HepG2 (cell line): ENCODE measurements around the gene AFAP1L2. TPM values are rescaled to one million over a fixed set of nuclear protein-coding genes. Genes with fewer than 3 reads are reported as not detected.
A peak's percentile ranks its signal among the peaks of the same experiment; 100 is the strongest.

Source experiments
- ATAC-seq: fragments of 200-7000 bp; cut with Tn5 transposase; 3 replicates; pipeline ENCODE4 v1.9.1; 2020; ENCODE audit warnings: mild to moderate bottlenecking, moderate library complexity
- BruUV-seq: library from RNA; stranded (reverse); fragments of 400-500 nt; replicated peaks from 2 replicates; lab custom pipeline; 2021; lab: Mats Ljungman, UMichigan
- CTCF ChIA-PET: fragments of 300-600 bp; formaldehyde crosslinking; extraction: SDS; loops from one replicate; lab custom pipeline; 2021; ENCODE audit warnings: low total read pairs, inconsistent platforms, low intra/inter-chr PET ratio; lab: Yijun Ruan, JAX
- POLR2A ChIA-PET: fragments of 350-600 bp; sonication (Branson Sonifier 250); formaldehyde crosslinking; loops from one replicate; lab custom pipeline; 2020; ENCODE audit warnings: antibody characterized with exemption, inconsistent platforms; lab: Yijun Ruan, JAX
- DNase-seq: peaks from one replicate; pipeline ENCODE4 v3.0.0-alpha.2; 2015; ENCODE audit warnings: low spot score
- FAIRE-seq: peaks from 3 replicates; lab custom pipeline; 2011; peaks lifted over from hg19 to GRCh38; lab: Jason Lieb, UNC
- H2AFZ ChIP-seq: one replicate; pipeline ENCODE4 v1.6.1; 2011; ENCODE audit warnings: low read length, inconsistent platforms
- H3K27ac ChIP-seq: fragments of 300-600 bp; 3 replicates; pipeline ENCODE4 v1.8.0; 2011; ENCODE audit warnings: mixed run types, mild to moderate bottlenecking, mixed read lengths, low read length, inconsistent platforms; ENCODE audit not compliant: insufficient read depth; ENCODE audit errors: extremely low read length
- H3K27me3 ChIP-seq, 2 experiments: fragments of 200-600 bp in 1 of 2; 2 replicates in 1 of 2; 3 replicates in 1 of 2; pipeline versions ENCODE4 v1.6.0 to v1.8.0; 2011; ENCODE audit warnings: low read length in 2 of 2, mild to moderate bottlenecking in 2 of 2, moderate library complexity in 2 of 2, inconsistent platforms in 1 of 2; ENCODE audit not compliant: insufficient read depth in 2 of 2, control insufficient read depth in 1 of 2
- H3K36me3 ChIP-seq, 2 experiments: fragments of 200-600 bp in 1 of 2; replicated peaks in 1 of 2; 2 replicates in 1 of 2; 3 replicates in 1 of 2; pipeline versions ENCODE4 v1.5.1 to v1.8.0; 2011; ENCODE audit warnings: low read length in 2 of 2, inconsistent platforms in 1 of 2; ENCODE audit not compliant: insufficient read depth in 2 of 2, control insufficient read depth in 1 of 2
- H3K4me1 ChIP-seq: 2 replicates; pipeline ENCODE4 v1.5.1; 2012; ENCODE audit warnings: low read length, inconsistent platforms; ENCODE audit not compliant: insufficient read depth
- H3K4me2 ChIP-seq: 2 replicates; pipeline ENCODE4 v1.6.0; 2011; ENCODE audit warnings: low read depth, low read length, inconsistent platforms
- H3K4me3 ChIP-seq, 3 experiments: fragments of 200-600 bp in 1 of 3; sonication (generic), shearing (Covaris generic) in 1 of 3; replicated peaks in 1 of 3; 2 replicates each; pipeline ENCODE4 v1.5.1; 2011 to 2016; ENCODE audit warnings: low read length in 3 of 3, inconsistent platforms in 2 of 3, low read depth in 2 of 3, mild to moderate bottlenecking in 2 of 3, control low read depth in 1 of 3, mixed read lengths in 1 of 3; ENCODE audit not compliant: insufficient read depth in 1 of 3
- H3K79me2 ChIP-seq: one replicate; pipeline ENCODE4 v1.6.1; 2011; ENCODE audit warnings: low read length, inconsistent platforms; ENCODE audit not compliant: insufficient read depth
- H3K9ac ChIP-seq: 2 replicates; pipeline ENCODE4 v1.6.0; 2011; ENCODE audit warnings: mild to moderate bottlenecking, low read depth, low read length, inconsistent platforms; ENCODE audit not compliant: insufficient read depth
- H3K9me3 ChIP-seq: 2 replicates; pipeline ENCODE4 v1.5.1; 2012; ENCODE audit warnings: mild to moderate bottlenecking, low read length
- H4K20me1 ChIP-seq: 2 replicates; pipeline ENCODE4 v1.6.0; 2011; ENCODE audit warnings: inconsistent platforms, mild to moderate bottlenecking, low read length, moderate library complexity; ENCODE audit not compliant: insufficient read depth
- DZIP1 ChIP-seq: sonication (generic); formaldehyde crosslinking; IDR thresholded peaks from 2 replicates; pipeline ENCODE4 v1.5.0; 2020; ENCODE audit warnings: mild to moderate bottlenecking, missing genetic modification reagents
- ESRRA ChIP-seq: sonication (generic); formaldehyde crosslinking; IDR thresholded peaks from 2 replicates; pipeline ENCODE4 v1.5.1; 2020; ENCODE audit warnings: mild to moderate bottlenecking, low read depth, missing genetic modification reagents
- FLYWCH1 ChIP-seq: sonication (generic); formaldehyde crosslinking; IDR thresholded peaks from 2 replicates; pipeline ENCODE4 v1.8.1; 2023; ENCODE audit warnings: mild to moderate bottlenecking, missing genetic modification reagents
- FOSL2 ChIP-seq: sonication (generic); formaldehyde crosslinking; IDR thresholded peaks from 2 replicates; pipeline ENCODE4 v1.4.0; 2020; ENCODE audit warnings: missing genetic modification reagents
- GATAD2A ChIP-seq: IDR thresholded peaks from 2 replicates; pipeline ENCODE4 v1.6.1; 2016
- HNRNPH1 ChIP-seq: fragments of 200-400 bp; formaldehyde crosslinking; optimal IDR thresholded peaks from 2 replicates; pipeline ENCODE3; 2017; ENCODE audit warnings: mild to moderate bottlenecking, low read depth, low read length
- KDM3A ChIP-seq: IDR thresholded peaks from 2 replicates; pipeline ENCODE4 v1.6.1; 2018; ENCODE audit warnings: low read depth, missing compliant biosample characterization
- LBX2 ChIP-seq: sonication (generic); formaldehyde crosslinking; IDR thresholded peaks from 2 replicates; pipeline ENCODE4 v1.5.0; 2020; ENCODE audit warnings: missing genetic modification reagents, mild to moderate bottlenecking, borderline replicate concordance
- MZF1 ChIP-seq: sonication (generic); formaldehyde crosslinking; IDR thresholded peaks from 2 replicates; pipeline ENCODE4 v1.8.1; 2023; ENCODE audit warnings: mild to moderate bottlenecking, missing genetic modification reagents, borderline replicate concordance
- SP2 ChIP-seq: sonication (generic); formaldehyde crosslinking; IDR thresholded peaks from 2 replicates; pipeline ENCODE4 v1.5.1; 2020; ENCODE audit warnings: mild to moderate bottlenecking, missing genetic modification reagents
- ZBTB8A ChIP-seq: sonication (generic); formaldehyde crosslinking; IDR thresholded peaks from 2 replicates; pipeline ENCODE4 v1.4.0; 2020; ENCODE audit warnings: mild to moderate bottlenecking, low read depth, missing genetic modification reagents, borderline replicate concordance
- ZKSCAN8 ChIP-seq: IDR thresholded peaks from 2 replicates; pipeline ENCODE4 v1.6.1; 2016; ENCODE audit warnings: borderline replicate concordance, missing genetic modification reagents, missing compliant biosample characterization
- ZNF556 ChIP-seq: sonication (generic); formaldehyde crosslinking; IDR thresholded peaks from 2 replicates; pipeline ENCODE4 v1.4.0; 2020; ENCODE audit warnings: mild to moderate bottlenecking, missing genetic modification reagents, borderline replicate concordance
- ZNF879 ChIP-seq: sonication (generic); formaldehyde crosslinking; IDR thresholded peaks from 2 replicates; pipeline ENCODE4 v1.8.1; 2023; ENCODE audit warnings: missing genetic modification reagents
- WGBS: methylation state at CpG from one replicate; pipeline ENCODE4 v1.1.6; 2017; ENCODE audit warnings: low lambda C conversion rate; 5-methylcytosine and 5-hydroxymethylcytosine counted together
- in situ Hi-C: cut with HindIII; loops from 2 replicates; pipeline ENCODE4 v1.10.0; 2017; ENCODE audit warnings: low pct_unique_long_range_greater_than_20kb; ENCODE audit not compliant: extremely low pct_ligation_motif_present
- intact Hi-C: fragments of 100-400 bp; cut with micrococcal nuclease; formaldehyde crosslinking; loops from one replicate; pipeline ENCODE4 v1.10.0; 2022; ENCODE audit not compliant: unreplicated experiment
- polyA plus RNA-seq, 8 experiments: library from polyadenylated mRNA; depleted of rRNA in 3 of 8; stranded (reverse) in 7 of 8; unstranded in 1 of 8; fragments of >200 nt; fragmentation: Illumina TruSeq in 4 of 8; extraction: Trizol in 4 of 8; gene quantifications; 2 replicates each; pipeline versions ENCODE4 v1.2.1 to v1.2.3, GENCODE V29; 2011 to 2016; ENCODE audit warnings: low read depth in 4 of 8, missing spikeins in 1 of 8, mixed read lengths in 1 of 8; ENCODE audit not compliant: insufficient read depth in 1 of 8
- total RNA-seq, 5 experiments: library from RNA; depleted of rRNA; stranded (reverse); fragments of >200 nt; fragmentation: Illumina TruSeq; extraction: Trizol; gene quantifications; 2 replicates each; pipeline ENCODE4 v1.2.3, GENCODE V29; 2016; ENCODE audit warnings: low read depth in 1 of 5
- TF ChIP-seq, protein P1 (sequence below): sonication (generic); formaldehyde crosslinking; IDR thresholded peaks from 2 replicates; pipeline ENCODE4 v1.5.0; 2020; ENCODE audit warnings: missing genetic modification reagents

AFAP1L2 gene
- total and polyA plus RNA-seq, 2 of the 13 experiments (the other 11 are each of a cell fraction or from before 2014, with no cell fraction given), result not detected

DNA sequence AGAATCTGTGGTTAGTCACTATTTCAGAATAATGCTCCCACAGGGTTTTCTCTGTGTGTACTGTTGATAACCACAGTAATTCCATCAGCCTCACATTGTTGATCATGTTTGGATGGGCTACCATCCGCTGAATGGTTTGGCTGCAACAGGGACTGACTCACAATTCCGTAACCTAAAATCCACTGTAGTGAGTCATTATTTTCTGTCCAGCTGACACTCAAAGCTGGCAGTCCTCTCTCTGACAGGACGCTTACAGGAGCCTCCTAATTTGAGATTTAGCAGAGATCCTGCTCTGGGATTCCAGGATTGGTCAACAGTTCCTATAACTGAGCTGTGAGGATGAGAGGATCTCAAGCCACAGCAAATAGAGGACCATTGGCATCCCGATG, 132.5 kb downstream of the AFAP1L2 start:
- POLR2A ChIA-PET, result no interaction called here
- DNase-seq, result no peak
- TF ChIP-seq FOSL2 (CRISPR knock-in tag) (peak; percentile 42; the same call in 1 of the 2 replicates), KDM3A (no peak)
- no peak for FAIRE-seq
- WGBS, result 13% methylated on average over 4 of the region's 4 CpGs
- BruUV-seq, result no TSS peak
- H3K4me1 ChIP-seq, result 0 out of 2 replicates have a peak, but pooled peaks cover 6% of the 10 kb centered on the region
- H3K4me3 ChIP-seq, result no peak overlapping the region
- no peaks in the 10 kb centered on the region for H4K20me1 ChIP-seq
- no peaks in the 10 kb centered on the region for H3K9me3 ChIP-seq
- H3K27ac ChIP-seq, result no peak overlapping the region
- H3K9ac ChIP-seq, result no peak overlapping the region
- no peaks in the 10 kb centered on the region for H3K36me3 ChIP-seq
- ATAC-seq, result no peak; the same call in 2 of the 3 replicates
- intact Hi-C loops (no loop called here), in situ Hi-C loops (no loop called here)
- H3K27me3 ChIP-seq, result peaks cover 0 to 11% of the 10 kb centered on the region in 2 experiments; a peak in 4 of 5 replicates
- CTCF ChIA-PET, result no interaction called here
- no peak overlapping the region for H3K4me2 ChIP-seq
- no peaks in the 10 kb centered on the region for H3K79me2 ChIP-seq
- no peak overlapping the region for H2AFZ ChIP-seq

DNA sequence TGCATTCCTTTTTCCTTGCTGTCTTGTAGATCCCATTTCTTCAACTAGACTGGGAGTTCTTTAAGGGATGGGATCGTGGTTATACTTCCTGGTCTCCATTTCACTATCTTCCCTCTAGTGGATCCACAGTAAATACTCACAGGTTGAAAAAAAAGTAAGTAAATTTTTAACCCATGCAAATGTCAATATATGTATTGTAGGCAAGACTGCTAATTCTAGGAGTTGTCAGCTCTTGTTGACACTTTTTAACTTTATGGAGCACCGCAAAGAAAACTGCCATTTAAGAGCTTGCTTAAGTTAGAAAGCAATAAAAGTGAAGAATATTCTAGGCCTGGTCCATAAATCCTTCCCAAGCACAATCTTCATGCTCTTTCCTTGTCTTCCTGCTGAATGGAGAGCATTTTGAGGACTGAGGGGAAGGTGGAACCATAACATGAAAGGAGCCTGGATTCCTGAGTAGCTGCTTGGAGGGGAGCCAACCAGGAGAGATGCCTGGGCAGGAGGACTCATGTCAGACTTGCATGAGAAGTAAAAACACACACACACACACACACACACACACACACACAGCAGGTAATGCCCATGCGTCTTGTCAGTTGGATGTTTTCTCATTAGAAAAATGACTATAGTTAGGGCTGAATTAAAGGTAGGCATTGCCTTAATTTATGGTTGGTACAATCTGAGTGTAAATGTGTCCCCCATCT, 133.1 kb downstream of the AFAP1L2 start:
- peaks cover 0 to 11% of the 10 kb centered on the region in 2 experiments; a peak in 4 of 5 replicates for H3K27me3 ChIP-seq
- POLR2A ChIA-PET, result no interaction called here
- H3K36me3 ChIP-seq, result no peaks in the 10 kb centered on the region
- no peak overlapping the region for H3K27ac ChIP-seq
- no peaks in the 10 kb centered on the region for H3K9me3 ChIP-seq
- FAIRE-seq (no peak), ATAC-seq (peak; percentile 35; the same call in 1 of the 3 replicates), DNase-seq (no peak)
- H3K4me2 ChIP-seq, result no peak overlapping the region
- no peak overlapping the region for H3K9ac ChIP-seq
- 4% methylated on average over 3 of the region's 3 CpGs for WGBS
- in situ Hi-C loops, result no loop called here
- CTCF ChIA-PET, result no interaction called here
- BruUV-seq, result no TSS peak
- H4K20me1 ChIP-seq, result no peaks in the 10 kb centered on the region
- H2AFZ ChIP-seq, result no peak overlapping the region
- 0 out of 2 replicates have a peak, but pooled peaks cover 6% of the 10 kb centered on the region for H3K4me1 ChIP-seq
- no peaks in the 10 kb centered on the region for H3K79me2 ChIP-seq
- no peak overlapping the region for H3K4me3 ChIP-seq
- intact Hi-C loops, result no loop called here
- no peak for TF ChIP-seq ZNF556 (CRISPR knock-in tag)
- TF ChIP-seq DZIP1 (CRISPR knock-in tag), result no peak
- no peak for TF ChIP-seq HNRNPH1
- TF ChIP-seq GATAD2A (CRISPR knock-in tag), result no peak
- TF ChIP-seq FLYWCH1 (CRISPR knock-in tag), result no peak
- TF ChIP-seq MZF1 (CRISPR knock-in tag), result no peak
- no peak for TF ChIP-seq LBX2 (CRISPR knock-in tag)
- TF ChIP-seq ESRRA (CRISPR knock-in tag), result no peak
- TF ChIP-seq SP2 (CRISPR knock-in tag), result no peak
- TF ChIP-seq, protein P1, sequence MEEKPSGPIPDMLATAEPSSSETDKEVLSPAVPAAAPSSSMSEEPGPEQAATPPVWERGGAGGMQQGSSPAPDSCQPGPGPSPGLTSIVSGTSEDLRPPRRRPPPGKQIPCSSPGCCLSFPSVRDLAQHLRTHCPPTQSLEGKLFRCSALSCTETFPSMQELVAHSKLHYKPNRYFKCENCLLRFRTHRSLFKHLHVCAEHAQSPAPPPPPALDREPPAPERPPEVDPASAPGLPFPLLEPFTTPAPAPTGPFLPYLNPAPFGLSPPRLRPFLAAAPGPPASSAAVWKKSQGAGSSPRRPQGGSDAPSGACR, result no peak
- TF ChIP-seq ZNF879, result no peak
- TF ChIP-seq ZBTB8A (CRISPR knock-in tag), result no peak
- TF ChIP-seq ZKSCAN8 (CRISPR knock-in tag), result no peak
